ENCODE data around the gene MS4A3. TPM values are rescaled to one million over a fixed set of nuclear protein-coding genes. Genes with fewer than 3 reads are reported as not detected.

MS4A3 gene
- polyA plus RNA-seq, 3 donors = 0.26 TPM; not detected in 2

- no peaks in the 10 kb centered on the region for H3K9me3 ChIP-seq (replicated peaks in 1 of 2; ENCODE audit: control insufficient read depth in 1 of 2, insufficient read depth in 1 of 2, low read length in 2 of 2)
- Mint-ChIP-seq H3K4me1 (peaks cover 7% of the 10 kb centered on the region), H3K9me3 (peaks cover 0 to 4% (median 0%) of the 10 kb centered on the region in 7 donors), H3K27me3 (ENCODE audit: low read depth in 3 of 3) (peaks cover 0 to 2% (median 0%) of the 10 kb centered on the region in 3 donors), H3K36me3 (no peaks in the 10 kb centered on the region), H3K27ac (no peak overlapping the region), H3K4me3 (no peak overlapping the region)
- no peak overlapping the region for H3K27ac ChIP-seq (ENCODE audit: low read depth in 1 of 2, low read length in 2 of 2)
- H3K4me3 ChIP-seq (replicated peaks in 1 of 3; ENCODE audit: low read depth in 2 of 3, low read length in 3 of 3) = no peak overlapping the region
- no peaks in the 10 kb centered on the region for H4K20me1 ChIP-seq (ENCODE audit: insufficient read depth, low read length)
- no peak overlapping the region for H3K4me2 ChIP-seq (replicated peaks; ENCODE audit: extremely low read depth, low read length, poor library complexity, severe bottlenecking)
- no peaks in the 10 kb centered on the region for H3K4me1 ChIP-seq (ENCODE audit: control insufficient read depth in 1 of 2, insufficient read depth in 2 of 2, low read length in 2 of 2)
- WGBS (ENCODE audit: insufficient coverage) = 100% methylated on average over 1 of the region's 1 CpG
- DNase-seq = no peak
- intact Hi-C loops (cut with micrococcal nuclease) = no loop called here
- no peak for TF ChIP-seq CTCF (IDR thresholded peaks at IDR 0.05)
- no peak overlapping the region for H3K9ac ChIP-seq (ENCODE audit: insufficient read depth, low read length, poor library complexity, severe bottlenecking)
- H3K79me2 ChIP-seq (ENCODE audit: insufficient read depth, low read length) = no peaks in the 10 kb centered on the region
- H2AFZ ChIP-seq (ENCODE audit: insufficient read depth, low read depth, low read length, poor library complexity, severe bottlenecking) = no peak overlapping the region
- no peaks in the 10 kb centered on the region for H3K27me3 ChIP-seq (ENCODE audit: control insufficient read depth in 2 of 2, insufficient read depth in 2 of 2, low read length in 2 of 2)
- H3K36me3 ChIP-seq (replicated peaks in 1 of 2; ENCODE audit: control insufficient read depth in 1 of 2, insufficient read depth in 2 of 2, low read length in 2 of 2) = no peaks in the 10 kb centered on the region
Measured at GRCh38 chr11:60087239-60087638, 30.8 kb downstream of the MS4A3 start.

- intact Hi-C loops (cut with micrococcal nuclease) = no loop called here
- peaks cover 0 to 2% (median 0%) of the 10 kb centered on the region in 3 donors for H3K27me3 Mint-ChIP-seq (ENCODE audit: low read depth in 3 of 3)
- H3K9me3 Mint-ChIP-seq = peaks cover 0 to 4% (median 0%) of the 10 kb centered on the region in 7 donors
- no peaks in the 10 kb centered on the region for H3K36me3 ChIP-seq (replicated peaks in 1 of 2; ENCODE audit: control insufficient read depth in 1 of 2, insufficient read depth in 2 of 2, low read length in 2 of 2)
- no peak within 1 kb of the TSS for H3K9ac ChIP-seq (ENCODE audit: insufficient read depth, low read length, poor library complexity, severe bottlenecking)
- no peaks in the 10 kb centered on the region for H3K27me3 ChIP-seq (ENCODE audit: control insufficient read depth in 2 of 2, insufficient read depth in 2 of 2, low read length in 2 of 2)
- no peaks in the 10 kb centered on the region for H3K36me3 Mint-ChIP-seq
- H4K20me1 ChIP-seq (ENCODE audit: insufficient read depth, low read length) = no peaks in the 10 kb centered on the region
- H3K9me3 ChIP-seq (replicated peaks in 1 of 2; ENCODE audit: control insufficient read depth in 1 of 2, insufficient read depth in 1 of 2, low read length in 2 of 2) = no peaks in the 10 kb centered on the region
- WGBS (ENCODE audit: insufficient coverage) = no CpG with 5 or more reads among the region's 1 CpG
- no peak for DNase-seq
- no peak within 1 kb of the TSS for H2AFZ ChIP-seq (ENCODE audit: insufficient read depth, low read depth, low read length, poor library complexity, severe bottlenecking)
- no peaks in the 10 kb centered on the region for H3K4me1 ChIP-seq (ENCODE audit: control insufficient read depth in 1 of 2, insufficient read depth in 2 of 2, low read length in 2 of 2)
- no peak within 1 kb of the TSS for H3K27ac ChIP-seq (ENCODE audit: low read depth in 1 of 2, low read length in 2 of 2)
- no peak within 1 kb of the TSS for H3K4me3 ChIP-seq (replicated peaks in 1 of 3; ENCODE audit: low read depth in 2 of 3, low read length in 3 of 3)
- H3K4me1 Mint-ChIP-seq = peaks cover 7% of the 10 kb centered on the region
- no peak within 1 kb of the TSS for H3K4me2 ChIP-seq (replicated peaks; ENCODE audit: extremely low read depth, low read length, poor library complexity, severe bottlenecking)
- H3K4me3 Mint-ChIP-seq = no peak within 1 kb of the TSS
- no peaks in the 10 kb centered on the region for H3K79me2 ChIP-seq (ENCODE audit: insufficient read depth, low read length)
- H3K27ac Mint-ChIP-seq = no peak within 1 kb of the TSS
- TF ChIP-seq CTCF (IDR thresholded peaks at IDR 0.05) = no peak
Measured at GRCh38 chr11:60088364-60088763, 31.9 kb downstream of the MS4A3 start, which contains the start of gene MS4A2. MS4A2 (plus strand) TSS chr11:60088664; CDS start chr11:60088766, 102 bp downstream.

All from CD14-positive monocyte (primary cell).